Measurements from ENCODE around the gene MICAL2. TPM values are rescaled to one million over a fixed set of nuclear protein-coding genes. Genes with fewer than 3 reads are reported as not detected.

Gene MICAL2
- total and polyA plus RNA-seq, 2 of the 8 experiments (the other 6 are each of a cell fraction or from before 2014, with no cell fraction given): 1.3 to 4.1 TPM

DNA sequence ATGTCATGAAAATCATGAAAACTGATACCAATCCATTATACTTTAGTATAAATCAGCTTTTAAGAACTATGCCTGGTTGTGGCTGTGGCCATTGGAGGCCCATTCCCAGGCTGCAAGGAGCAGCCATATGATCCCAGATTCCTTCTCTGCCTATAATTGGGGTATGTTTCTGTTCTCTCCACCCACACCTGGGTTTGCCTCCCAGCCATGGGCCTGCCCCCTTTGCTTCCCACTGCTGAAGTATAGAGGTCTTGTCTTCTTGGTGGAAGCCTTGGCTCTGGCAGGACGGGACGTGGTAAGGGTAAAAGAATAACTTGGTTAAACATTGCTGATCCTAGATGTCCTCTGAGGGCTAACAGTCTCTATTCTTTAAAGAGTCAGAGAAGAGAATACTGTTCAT lies 2.4 kb downstream of the MICAL2 start:
- no peak for TF ChIP-seq NRF1 (IDR thresholded peaks at IDR 0.05; ENCODE audit: low read depth, low read length)
- WGBS, 2 experiments (ENCODE audit: extremely low coverage in 1 of 2, insufficient coverage in 1 of 2, insufficient read length in 1 of 2, insufficient replicate concordance in 2 of 2, low coverage in 1 of 2, low lambda C conversion rate in 2 of 2, missing lambda C conversion rate in 1 of 2): 92% methylated on average over 2 of the region's 2 CpGs; no CpG with 5 or more reads in 1 of the 2 experiments
- Histone ChIP-seq H3K9me3 (ENCODE audit: insufficient read depth in 2 of 2, low read depth in 1 of 2, low read length in 1 of 2) (no peaks in the 10 kb centered on the region), H4K20me1 (replicated peaks in 1 of 2; ENCODE audit: control insufficient read depth in 1 of 2, insufficient read depth in 2 of 2, low read length in 2 of 2) (peaks cover 0 to 1% of the 10 kb centered on the region in 2 experiments), H2BK15ac (ENCODE audit: low read length) (no peak overlapping the region), H3K23me2 (ENCODE audit: low read depth, low read length) (peaks cover 12% of the 10 kb centered on the region), H2BK120ac (replicated peaks; ENCODE audit: low read depth, low read length) (no peak overlapping the region), H2AFZ (ENCODE audit: low read length) (no peak overlapping the region), H3K4me3 (ENCODE audit: extremely low read depth in 1 of 4, insufficient read depth in 2 of 4, low read depth in 3 of 4, low read length in 4 of 4) (no peak overlapping the region), H3K23ac (ENCODE audit: insufficient read length) (no peak overlapping the region), H4K5ac (ENCODE audit: insufficient read length, low read depth, low read length) (no peak overlapping the region), H2BK20ac (ENCODE audit: low read length) (no peak overlapping the region), H3K4ac (replicated peaks; ENCODE audit: insufficient read length, low read depth, low read length) (no peak overlapping the region), H2AK5ac (ENCODE audit: low read depth, low read length) (no peak overlapping the region), H3K56ac (replicated peaks; ENCODE audit: insufficient read length, low read depth, low read length) (no peak overlapping the region), H3K79me2 (ENCODE audit: control insufficient read depth in 1 of 2, insufficient read depth in 2 of 2, low read length in 2 of 2) (no peaks in the 10 kb centered on the region), H3K79me1 (ENCODE audit: low read depth, low read length) (no peaks in the 10 kb centered on the region), H3K4me1 (replicated peaks in 1 of 4; ENCODE audit: control insufficient read depth in 3 of 4, insufficient read depth in 4 of 4, low read length in 3 of 4) (peaks cover 0 to 10% (median 4%) of the 10 kb centered on the region in 4 experiments; a peak in 5 of 7 replicates), H3K9ac (replicated peaks in 1 of 4; ENCODE audit: extremely low read depth in 1 of 4, low read depth in 3 of 4, low read length in 3 of 4) (no peak overlapping the region), H4K8ac (ENCODE audit: extremely low read depth, insufficient read depth, low read length) (no peak overlapping the region), H3K18ac (ENCODE audit: extremely low read depth, low read length) (no peak overlapping the region), H3K4me2 (ENCODE audit: insufficient read depth in 1 of 2, low read depth in 2 of 2, low read length in 2 of 2) (no peak overlapping the region), H4K91ac (replicated peaks; ENCODE audit: insufficient read length, low read length) (no peak overlapping the region), H2BK12ac (ENCODE audit: low read depth, low read length) (no peak overlapping the region), H3K36me3 (ENCODE audit: control insufficient read depth in 2 of 4, insufficient read depth in 4 of 4, low read length in 3 of 4) (no peaks in the 10 kb centered on the region), H3K27me3 (replicated peaks in 1 of 4; ENCODE audit: control insufficient read depth in 3 of 4, extremely low read depth in 1 of 4, insufficient read depth in 3 of 4, low read length in 3 of 4) (peaks cover 0 to 35% (median 30%) of the 10 kb centered on the region in 4 experiments; a peak in 5 of 7 replicates), H3K27ac (ENCODE audit: low read depth, low read length) (no peak overlapping the region), H2BK5ac (ENCODE audit: low read depth, low read length) (no peak overlapping the region), H3K14ac (ENCODE audit: insufficient read length) (no peak overlapping the region)
- DNase-seq (ENCODE audit: low read depth in 1 of 2, low spot score in 2 of 2): no peak
- FAIRE-seq: no peak
- CTCF ChIA-PET (ENCODE audit: partially characterized antibody): interaction anchor here (0.7 to 3.2 kb wide), 3 partner anchors 9 to 169 kb away, joined by 3 to 14 read pairs (median 4); no protein-coding TSS in a partner anchor
- POLR2A ChIA-PET (ENCODE audit: partially characterized antibody): no interaction called here

Data from H1 (cell line).